Non-pigmented ciliary epithelial cell (primary cell): ENCODE data around the gene BICRA.
A peak's percentile ranks its signal among the peaks of the same experiment; 100 is the strongest.

Experiments
- DNase-seq: peaks from one replicate; pipeline ENCODE4 v3.0.0-alpha.2; 2010; ENCODE audit warnings: low read depth

The BICRA gene

GRCh38 chr19:47693903-47694302, 85.0 kb downstream of the BICRA start:
- no peak for DNase-seq

- DNase-seq = no peak
These were observed 85.7 kb downstream of the BICRA start for GRCh38 chr19:47694466-47695273.

GRCh38 chr19:47695533-47696262, 86.8 kb downstream of the BICRA start:
- DNase-seq = no peak

- no peak for DNase-seq
These were observed 87.7 kb downstream of the BICRA start for GRCh38 chr19:47696635-47697034.

- peak; percentile 32 for DNase-seq
These were observed 89.1 kb downstream of the BICRA start for GRCh38 chr19:47697863-47698609.

- DNase-seq = no peak
These were observed 89.9 kb downstream of the BICRA start for GRCh38 chr19:47698631-47699359.

- no peak for DNase-seq
These were observed 90.5 kb downstream of the BICRA start for GRCh38 chr19:47699360-47699917.

GRCh38 chr19:47700934-47701716, 92.2 kb downstream of the BICRA start:
- DNase-seq = no peak

- no peak for DNase-seq
These were observed 93.0 kb downstream of the BICRA start for GRCh38 chr19:47701717-47702552.

- no peak for DNase-seq
These were observed 93.7 kb downstream of the BICRA start for GRCh38 chr19:47702671-47703070.

- no peak for DNase-seq
These were observed 94.4 kb downstream of the BICRA start for GRCh38 chr19:47703301-47703700.

- peak; percentile 50 for DNase-seq
These were observed 95.1 kb downstream of the BICRA start for GRCh38 chr19:47704024-47704423.

- no peak for DNase-seq
These were observed 95.7 kb downstream of the BICRA start for GRCh38 chr19:47704656-47705055.

GRCh38 chr19:47707135-47707925, 98.4 kb downstream of the BICRA start:
- DNase-seq = peak; percentile 26

GRCh38 chr19:47711652-47712242, 102.8 kb downstream of the BICRA start:
- no peak for DNase-seq

GRCh38 chr19:47713046-47714021, 104.4 kb downstream of the BICRA start, which contains the start of gene EHD2:
Gene EHD2 (plus strand): TSS chr19:47713422. CDS start chr19:47716613, 3,191 bp downstream.
- no peak for DNase-seq

- DNase-seq = no peak
These were observed 105.4 kb downstream of the BICRA start for GRCh38 chr19:47714339-47714738.
